Activated naive CD8-positive, alpha-beta T cell treated with anti-CD3 and anti-CD28 coated beads, Interleukin-2, amount 10 ng/mL, durations not matched to agents 7 days and 5 days (primary cell): ENCODE results near the gene EOLA1. TPM values are rescaled to one million over a fixed set of nuclear protein-coding genes. Genes with fewer than 3 reads are reported as not detected.
"Not testable (repeated sequence)": the region's sequence is repeated elsewhere in the genome, so short reads cannot be mapped to it uniquely, and the experiment has no call there.

Source experiments
- ATAC-seq: fragments of 150-1000 bp; cut with Tn5 transposase; one replicate; pipeline ENCODE4 v1.10.0; 2021; ENCODE audit warnings: low read depth, moderate library complexity
- POLR2A ChIA-PET: fragments of 350-600 bp; sonication (Branson Sonifier 250); formaldehyde crosslinking; loops from one replicate; lab custom pipeline; 2021; ENCODE audit warnings: antibody characterized with exemption; lab: Charles Lee
- DNase-seq: peaks from one replicate; pipeline ENCODE4 v3.0.0; 2021
- H3K27ac Mint-ChIP-seq: one replicate; pipeline ENCODE4 v1.8.0; 2022; ENCODE audit warnings: mild to moderate bottlenecking, mixed read lengths
- H3K27me3 Mint-ChIP-seq: one replicate; pipeline ENCODE4 v1.8.0; 2022; ENCODE audit warnings: mild to moderate bottlenecking, moderate library complexity, mixed read lengths
- H3K36me3 Mint-ChIP-seq: one replicate; pipeline ENCODE4 v1.8.0; 2021; ENCODE audit warnings: mild to moderate bottlenecking, mixed read lengths
- H3K4me1 Mint-ChIP-seq: one replicate; pipeline ENCODE4 v1.8.0; 2021; ENCODE audit warnings: mixed read lengths
- H3K4me3 Mint-ChIP-seq: one replicate; pipeline ENCODE4 v1.8.0; 2022; ENCODE audit warnings: mild to moderate bottlenecking, moderate library complexity, mixed read lengths
- H3K9me3 Mint-ChIP-seq: one replicate; pipeline ENCODE4 v1.8.0; 2021; ENCODE audit warnings: mixed read lengths
- total RNA-seq, 2 experiments: library from RNA; stranded (reverse); gene quantifications; one replicate each; pipeline ENCODE4 v1.2.3, GENCODE V29; 2021

Gene EOLA1
- total RNA-seq, 2 experiments from 2014 or later = 25.7 to 30.1 TPM

- Mint-ChIP-seq H3K27ac (peak overlapping the region; percentile 96), H3K9me3 (no peaks in the 10 kb centered on the region), H3K36me3 (peaks cover 2% of the 10 kb centered on the region), H3K4me1 (peaks cover 3% of the 10 kb centered on the region), H3K4me3 (peak overlapping the region; percentile 90), H3K27me3 (no peaks in the 10 kb centered on the region)
- peak; percentile 82 for DNase-seq
- POLR2A ChIA-PET = interaction anchor here (0.7 to 3.2 kb wide), 10 partner anchors 10 to 400 kb away, joined by 3 to 22 read pairs (median 4); partner anchors contain the start of genes EOLA2 and IDS
- peak; percentile 57 for ATAC-seq
These were observed 1.3 kb upstream of the EOLA1 start for GRCh38 chrX:149539283-149540130.

- H3K9me3 Mint-ChIP-seq = no peaks in the 10 kb centered on the region
- H3K36me3 Mint-ChIP-seq = no peaks in the 10 kb centered on the region
- peak overlapping the region; percentile 94 for H3K4me3 Mint-ChIP-seq
- H3K27ac Mint-ChIP-seq = peak overlapping the region; percentile 100
- ATAC-seq (peak; percentile 31), DNase-seq (peak; percentile 82)
- POLR2A ChIA-PET = interaction anchor here (0.6 to 3.2 kb wide), 12 partner anchors 12 to 846 kb away, joined by 3 to 22 read pairs (median 4); partner anchors contain the start of genes EOLA2 and IDS
- peaks cover 3% of the 10 kb centered on the region for H3K4me1 Mint-ChIP-seq
- H3K27me3 Mint-ChIP-seq = no peaks in the 10 kb centered on the region
These were observed 636 bp upstream of the EOLA1 start for GRCh38 chrX:149540131-149540620.

- Mint-ChIP-seq H3K27me3 (no peaks in the 10 kb centered on the region), H3K9me3 (no peaks in the 10 kb centered on the region), H3K27ac (peak overlapping the region; percentile 100), H3K4me1 (peaks cover 3% of the 10 kb centered on the region), H3K4me3 (peak overlapping the region; percentile 94), H3K36me3 (no peaks in the 10 kb centered on the region)
- ATAC-seq (no peak), DNase-seq (no peak)
- POLR2A ChIA-PET = interaction anchor here (3.1 to 3.2 kb wide), 2 partner anchors 30 to 37 kb away, joined by 12 to 22 read pairs; partner anchors contain the start of gene IDS
These were observed 772 bp downstream of the EOLA1 start for GRCh38 chrX:149541521-149542047.

- POLR2A ChIA-PET, ATAC-seq, H3K36me3 Mint-ChIP-seq, H3K27me3 Mint-ChIP-seq, H3K27ac Mint-ChIP-seq, DNase-seq, H3K4me1 Mint-ChIP-seq, H3K9me3 Mint-ChIP-seq, H3K4me3 Mint-ChIP-seq: not testable (repeated sequence)
These were observed 5.0 kb downstream of the EOLA1 start for GRCh38 chrX:149545545-149546543.

- H3K4me3 Mint-ChIP-seq, POLR2A ChIA-PET, H3K27me3 Mint-ChIP-seq, ATAC-seq, H3K9me3 Mint-ChIP-seq, H3K36me3 Mint-ChIP-seq, H3K27ac Mint-ChIP-seq, H3K4me1 Mint-ChIP-seq, DNase-seq: not testable (repeated sequence)
These were observed 6.2 kb downstream of the EOLA1 start for GRCh38 chrX:149546962-149547361.

GRCh38 chrX:149547782-149548181 is 7.0 kb downstream of the EOLA1 start:
- H3K9me3 Mint-ChIP-seq, H3K4me3 Mint-ChIP-seq, H3K4me1 Mint-ChIP-seq, ATAC-seq, POLR2A ChIA-PET, H3K27me3 Mint-ChIP-seq, DNase-seq, H3K36me3 Mint-ChIP-seq, H3K27ac Mint-ChIP-seq: not testable (repeated sequence)

- H3K9me3 Mint-ChIP-seq, DNase-seq, H3K4me1 Mint-ChIP-seq, H3K4me3 Mint-ChIP-seq, H3K36me3 Mint-ChIP-seq, POLR2A ChIA-PET, ATAC-seq, H3K27me3 Mint-ChIP-seq: not testable (repeated sequence)
- peak within 1 kb of the TSS; percentile 74 for H3K27ac Mint-ChIP-seq
These were observed 8.9 kb downstream of the EOLA1 start, which contains the start of gene HSFX3 for GRCh38 chrX:149549701-149550100. Gene HSFX3, minus strand, starts transcription at chrX:149549924. Its CDS starts 72 bp downstream, at chrX:149549852.

- H3K27ac Mint-ChIP-seq = peak overlapping the region; percentile 74
- ATAC-seq (peak; percentile 92), DNase-seq (peak; percentile 47)
- H3K27me3 Mint-ChIP-seq, H3K4me3 Mint-ChIP-seq, H3K9me3 Mint-ChIP-seq, H3K4me1 Mint-ChIP-seq, H3K36me3 Mint-ChIP-seq, POLR2A ChIA-PET: not testable (repeated sequence)
These were observed 9.6 kb downstream of the EOLA1 start for GRCh38 chrX:149550454-149550853.

GRCh38 chrX:149551245-149551938 is 10.6 kb downstream of the EOLA1 start:
- H3K36me3 Mint-ChIP-seq, H3K27me3 Mint-ChIP-seq, H3K4me1 Mint-ChIP-seq, H3K4me3 Mint-ChIP-seq, H3K9me3 Mint-ChIP-seq, H3K27ac Mint-ChIP-seq, POLR2A ChIA-PET, ATAC-seq, DNase-seq: not testable (repeated sequence)

GRCh38 chrX:149551939-149552248 is 11.1 kb downstream of the EOLA1 start:
- H3K9me3 Mint-ChIP-seq, POLR2A ChIA-PET, H3K27me3 Mint-ChIP-seq, ATAC-seq, H3K36me3 Mint-ChIP-seq, H3K4me3 Mint-ChIP-seq, DNase-seq, H3K27ac Mint-ChIP-seq, H3K4me1 Mint-ChIP-seq: not testable (repeated sequence)

GRCh38 chrX:149555251-149555650 is 14.4 kb downstream of the EOLA1 start:
- ATAC-seq, H3K4me1 Mint-ChIP-seq, H3K9me3 Mint-ChIP-seq, H3K36me3 Mint-ChIP-seq, DNase-seq, H3K27ac Mint-ChIP-seq, H3K27me3 Mint-ChIP-seq, H3K4me3 Mint-ChIP-seq, POLR2A ChIA-PET: not testable (repeated sequence)

- no peaks in the 10 kb centered on the region for H3K9me3 Mint-ChIP-seq
- no peak overlapping the region for H3K4me3 Mint-ChIP-seq
- DNase-seq = no peak
- peaks cover 5% of the 10 kb centered on the region for H3K27me3 Mint-ChIP-seq
- no peaks in the 10 kb centered on the region for H3K36me3 Mint-ChIP-seq
- no peak overlapping the region for H3K27ac Mint-ChIP-seq
- no peak for ATAC-seq
- H3K4me1 Mint-ChIP-seq = no peaks in the 10 kb centered on the region
- POLR2A ChIA-PET = no interaction called here
These were observed 22.5 kb downstream of the EOLA1 start for GRCh38 chrX:149563359-149563758.
